K562 (cell line): ENCODE results near the gene CDH16. TPM values are rescaled to one million over a fixed set of nuclear protein-coding genes. Genes with fewer than 3 reads are reported as not detected.

Experiments used
- ATAC-seq: fragments of 200-7000 bp; cut with Tn5 transposase; 3 replicates; pipeline ENCODE4 v1.9.1; 2020; ENCODE audit warnings: moderate library complexity
- BruUV-seq: library from RNA; stranded (reverse); fragments of 400-500 nt; replicated peaks from 2 replicates; lab custom pipeline; 2021; lab: Mats Ljungman, UMichigan
- CTCF ChIA-PET: fragments of 300-600 bp; formaldehyde crosslinking; extraction: SDS; loops from one replicate; lab custom pipeline; 2021; ENCODE audit warnings: low intra/inter-chr PET ratio; lab: Yijun Ruan, JAX
- POLR2A ChIA-PET: fragments of 300-600, 350-650 bp; sonication (Branson Sonifier 250); formaldehyde crosslinking; extraction: SDS; loops from one replicate; lab custom pipeline; 2021; ENCODE audit warnings: antibody characterized with exemption, inconsistent platforms; lab: Yijun Ruan, JAX
- DNase-seq, 4 experiments: peaks; one replicate each; pipeline versions ENCODE4 v3.0.0 to v3.0.0-alpha.2; 2011 to 2018; ENCODE audit warnings: low spot score in 3 of 4, mixed read lengths in 3 of 4; ENCODE audit errors: extremely low read depth in 1 of 4
- FAIRE-seq: peaks from 2 replicates; lab custom pipeline; 2011; peaks lifted over from hg19 to GRCh38; lab: Jason Lieb, UNC
- H2AFZ ChIP-seq: 2 replicates; pipeline ENCODE4 v1.6.0; 2011; ENCODE audit warnings: low read depth, low read length, control low read depth, inconsistent platforms
- H3K27ac ChIP-seq: fragments of 200-600 bp; 3 replicates; pipeline ENCODE4 v1.8.0; 2011; ENCODE audit warnings: low read depth, mild to moderate bottlenecking, control low read depth, inconsistent platforms, low read length, moderate library complexity, mixed read lengths; ENCODE audit errors: extremely low read depth
- H3K27me3 ChIP-seq, 2 experiments: fragments of 300-600 bp in 1 of 2; 2 replicates in 1 of 2; 3 replicates in 1 of 2; pipeline versions ENCODE4 v1.6.0 to v1.8.0; 2011; ENCODE audit warnings: inconsistent platforms in 2 of 2, low read length in 2 of 2, mild to moderate bottlenecking in 1 of 2, mixed read lengths in 1 of 2, moderate library complexity in 1 of 2; ENCODE audit not compliant: control insufficient read depth in 2 of 2, insufficient read depth in 2 of 2
- H3K36me3 ChIP-seq: fragments of 300-600 bp; 3 replicates; pipeline ENCODE4 v1.8.0; 2011; ENCODE audit warnings: mild to moderate bottlenecking, low read length, inconsistent platforms; ENCODE audit not compliant: control insufficient read depth, insufficient read depth
- H3K4me1 ChIP-seq, 2 experiments: fragments of 200-600 bp in 1 of 2; replicated peaks in 1 of 2; 2 replicates in 1 of 2; 3 replicates in 1 of 2; pipeline versions ENCODE4 v1.5.1 to v1.8.0; 2011; ENCODE audit warnings: inconsistent platforms in 2 of 2, low read length in 2 of 2, mild to moderate bottlenecking in 1 of 2, mixed read lengths in 1 of 2, moderate library complexity in 1 of 2; ENCODE audit not compliant: control insufficient read depth in 2 of 2, insufficient read depth in 2 of 2
- H3K4me2 ChIP-seq: 2 replicates; pipeline ENCODE4 v1.6.1; 2011; ENCODE audit warnings: low read length, control low read depth, inconsistent platforms, mixed read lengths; ENCODE audit not compliant: insufficient read depth
- H3K4me3 ChIP-seq: fragments of 200-600 bp; sonication (generic), shearing (Covaris generic); 2 replicates; pipeline ENCODE4 v1.5.1; 2016; ENCODE audit warnings: control low read depth, inconsistent platforms
- H3K79me2 ChIP-seq: fragments of 200-600 bp; 3 replicates; pipeline ENCODE4 v1.8.0; 2011; ENCODE audit warnings: low read length, inconsistent platforms; ENCODE audit not compliant: control insufficient read depth, insufficient read depth
- H3K9ac ChIP-seq, 2 experiments: 2 replicates each; pipeline versions ENCODE4 v1.6.0 to v1.6.1; 2011; ENCODE audit warnings: low read depth in 2 of 2, low read length in 2 of 2, control low read depth in 1 of 2, inconsistent platforms in 1 of 2, mild to moderate bottlenecking in 1 of 2, mixed read lengths in 1 of 2; ENCODE audit not compliant: insufficient read depth in 1 of 2
- H3K9me1 ChIP-seq: one replicate; pipeline ENCODE4 v1.6.0; 2011; ENCODE audit warnings: inconsistent platforms, mild to moderate bottlenecking, low read length, moderate library complexity; ENCODE audit not compliant: control insufficient read depth, insufficient read depth
- H3K9me3 ChIP-seq: replicated peaks from 2 replicates; pipeline ENCODE4 v1.5.1; 2011; ENCODE audit warnings: low read depth, low read length, inconsistent platforms; ENCODE audit not compliant: control insufficient read depth, insufficient read depth
- H4K20me1 ChIP-seq: replicated peaks from 2 replicates; pipeline ENCODE4 v1.6.1; 2011; ENCODE audit warnings: low read length, inconsistent platforms, mixed read lengths; ENCODE audit not compliant: control insufficient read depth, insufficient read depth
- CCAR2 ChIP-seq: fragments of 200-400 bp; formaldehyde crosslinking; IDR thresholded peaks from 2 replicates; pipeline ENCODE4 v1.6.1; 2017; ENCODE audit warnings: mild to moderate bottlenecking, low read depth, low read length
- CLOCK ChIP-seq: fragments of 250-450 bp; sonication (Bioruptor Pico); IDR thresholded peaks from 2 replicates; pipeline ENCODE4 v1.4.0; 2020; ENCODE audit warnings: mild to moderate bottlenecking, moderate library complexity, borderline replicate concordance
- CUX1 ChIP-seq: fragments of 200-800 bp; sonication (Bioruptor generic); IDR thresholded peaks from 2 replicates; pipeline ENCODE4 v1.6.1; 2016; ENCODE audit warnings: missing genetic modification characterization, missing compliant biosample characterization
- FOXM1 ChIP-seq, 2 experiments: fragments of 450-650 bp in 1 of 2; sonication (generic) in 1 of 2; formaldehyde crosslinking in 1 of 2; IDR thresholded peaks; 2 replicates each; pipeline versions ENCODE4 v1.6.1 to v1.9.0; 2017 to 2022; ENCODE audit warnings: low read depth in 2 of 2, mild to moderate bottlenecking in 2 of 2, missing genetic modification reagents in 1 of 2, moderate library complexity in 1 of 2
- NONO ChIP-seq, 2 experiments: fragments of 200-400 bp in 1 of 2; fragments of 450-650 bp in 1 of 2; formaldehyde crosslinking in 1 of 2; IDR thresholded peaks; 2 replicates each; pipeline ENCODE4 v1.6.1; 2017; ENCODE audit warnings: low read depth in 2 of 2, mild to moderate bottlenecking in 2 of 2, moderate library complexity in 2 of 2, low read length in 1 of 2
- SREBF1 ChIP-seq: fragments of 150-350 bp; IDR thresholded peaks from 2 replicates; pipeline ENCODE4 v1.6.1; 2014; ENCODE audit warnings: antibody characterized with exemption, low read depth, low read length, borderline replicate concordance
- TCF15 ChIP-seq: fragments of 250-450 bp; sonication (Bioruptor Pico); IDR thresholded peaks from 2 replicates; pipeline ENCODE4 v1.8.0; 2022; ENCODE audit warnings: moderate library complexity, mild to moderate bottlenecking, inconsistent platforms
- TRIM24 ChIP-seq, 2 experiments: fragments of 450-650 bp; IDR thresholded peaks; 2 replicates each; pipeline ENCODE4 v1.6.1; 2016
- WGBS: fragments of 100-300 bp; shearing (Covaris generic); methylation state at CpG from one replicate; pipeline ENCODE4 v1.1.6; 2016; ENCODE audit warnings: low coverage, mixed read lengths; ENCODE audit not compliant: insufficient coverage; ENCODE audit errors: missing lambda C conversion rate; 5-methylcytosine and 5-hydroxymethylcytosine counted together
- in situ Hi-C: fragments of 300-500 bp; cut with MboI; formaldehyde crosslinking; loops from 4 replicates; pipeline ENCODE4 v1.15.0; 2018; ENCODE audit warnings: inconsistent platforms, mixed read lengths
- intact Hi-C: fragments of 100-400 bp; cut with micrococcal nuclease; formaldehyde crosslinking; loops from 2 replicates; pipeline ENCODE4 v1.14.2; 2022
- polyA plus RNA-seq, 8 experiments: library from polyadenylated mRNA; depleted of rRNA in 4 of 8; stranded (reverse) in 5 of 8; unstranded in 3 of 8; fragments of >200 nt; fragmentation: Nextera tagmentation in 2 of 8; fragmentation: Illumina TruSeq in 1 of 8; extraction: Ambion mirVana in 2 of 8; extraction: Trizol in 1 of 8; gene quantifications; 2 replicates each; pipeline versions ENCODE4 v1.2.1 to v1.2.3, GENCODE V29; 2011 to 2014; ENCODE audit warnings: inconsistent platforms in 1 of 8, missing spikeins in 1 of 8
- total RNA-seq, 7 experiments: library from RNA; depleted of rRNA in 6 of 7; stranded (reverse); fragments of >200 nt in 6 of 7; fragmentation: Illumina TruSeq in 2 of 7; extraction: Trizol in 2 of 7; gene quantifications; 2 replicates each; pipeline versions ENCODE4 v1.2.1 to v1.2.3, GENCODE V29; 2011 to 2021; ENCODE audit warnings: low replicate concordance in 1 of 7

CDH16 gene
- total and polyA plus RNA-seq, 9 of the 15 experiments (the other 6 are each of a cell fraction or from before 2014, with no cell fraction given) = not detected

- TF ChIP-seq TCF15 (CRISPR knock-in tag) (no peak), FOXM1 (IDR thresholded peaks at IDR 0.05; ENCODE audit: low read depth) (no peak), FOXM1 (CRISPR knock-in tag; IDR thresholded peaks at IDR 0.05; ENCODE audit: low read depth) (no peak)
- TF ChIP-seq, all 486 proteins: peak for 0
Measured at GRCh38 chr16:66913711-66914110, 5.0 kb downstream of the CDH16 start (continued).

- ATAC-seq = no peak
- no TSS peak for BruUV-seq
- TF ChIP-seq CUX1 (CRISPR knock-in tag) (no peak), NONO (IDR thresholded peaks at IDR 0.05; ENCODE audit: low read depth in 2 of 2, low read length in 1 of 2) (no peak), CLOCK (CRISPR knock-in tag) (no peak), SREBF1 (no peak), TRIM24 (IDR thresholded peaks at IDR 0.05) (no peak), CCAR2 (no peak)
Measured at GRCh38 chr16:66913081-66913480, 5.6 kb downstream of the CDH16 start.

More at GRCh38 chr16:66913081-66913480, 5.6 kb downstream of the CDH16 start:
- H3K4me1 ChIP-seq = peaks cover 0 to 7% of the 10 kb centered on the region in 2 experiments; a peak in 2 of 5 replicates
- H3K79me2 ChIP-seq = no peaks in the 10 kb centered on the region
- no peaks in the 10 kb centered on the region for H3K36me3 ChIP-seq
- 10% methylated on average over 10 of the region's 10 CpGs for WGBS
- no peak overlapping the region for H2AFZ ChIP-seq
- H3K9me1 ChIP-seq = no peaks in the 10 kb centered on the region
- peaks cover 15 to 45% of the 10 kb centered on the region in 2 experiments; a peak in 4 of 5 replicates for H3K27me3 ChIP-seq
- ChIA-PET CTCF (no interaction called here), POLR2A (interaction anchor here (1.2 kb wide), 1 partner anchor 8 kb away, joined by 6 read pairs; no protein-coding TSS in a partner anchor)
- intact Hi-C loops (no loop called here), in situ Hi-C loops (no loop called here)
- H3K4me3 ChIP-seq = no peak overlapping the region
- H3K9ac ChIP-seq = no peak overlapping the region
- no peaks in the 10 kb centered on the region for H4K20me1 ChIP-seq
- DNase-seq (no peak), FAIRE-seq (no peak)
- H3K4me2 ChIP-seq = no peak overlapping the region
- H3K9me3 ChIP-seq = no peaks in the 10 kb centered on the region
- no peak overlapping the region for H3K27ac ChIP-seq
